HG03439 (cell line): Measurements from ENCODE around the gene SLC9A1.

Source experiments
- ATAC-seq: cut with Tn5 transposase; IDR thresholded peaks from one replicate; pipeline ENCODE4 v1.9.1; 2021; ENCODE audit warnings: mild to moderate bottlenecking, moderate library complexity; ENCODE audit not compliant: unreplicated experiment

The SLC9A1 gene

GRCh38 chr1:27152004-27152828, 2.7 kb downstream of the SLC9A1 start:
- no peak for ATAC-seq

GRCh38 chr1:27150641-27151040, 4.3 kb downstream of the SLC9A1 start:
- ATAC-seq: no peak

GRCh38 chr1:27150183-27150582, 4.7 kb downstream of the SLC9A1 start:
- ATAC-seq: no peak

- no peak for ATAC-seq
Measured at GRCh38 chr1:27149762-27150113, 5.2 kb downstream of the SLC9A1 start.

GRCh38 chr1:27149084-27149761, 5.7 kb downstream of the SLC9A1 start:
- no peak for ATAC-seq

GRCh38 chr1:27148591-27148990, 6.3 kb downstream of the SLC9A1 start:
- ATAC-seq: no peak

GRCh38 chr1:27147842-27148518, 6.9 kb downstream of the SLC9A1 start:
- no peak for ATAC-seq

GRCh38 chr1:27145934-27146354, 9.0 kb downstream of the SLC9A1 start:
- no peak for ATAC-seq

GRCh38 chr1:27144920-27145661, 9.8 kb downstream of the SLC9A1 start:
- ATAC-seq: no peak

GRCh38 chr1:27144049-27144748, 10.7 kb downstream of the SLC9A1 start:
- no peak for ATAC-seq

- ATAC-seq: no peak
Measured at GRCh38 chr1:27143401-27143800, 11.5 kb downstream of the SLC9A1 start.

- no peak for ATAC-seq
Measured at GRCh38 chr1:27142464-27142863, 12.5 kb downstream of the SLC9A1 start.

- ATAC-seq: no peak
Measured at GRCh38 chr1:27141266-27142003, 13.5 kb downstream of the SLC9A1 start.

GRCh38 chr1:27139980-27140379, 14.9 kb downstream of the SLC9A1 start:
- no peak for ATAC-seq

GRCh38 chr1:27138927-27139326, 16.0 kb downstream of the SLC9A1 start:
- ATAC-seq: no peak

- no peak for ATAC-seq
Measured at GRCh38 chr1:27138368-27138767, 16.6 kb downstream of the SLC9A1 start.

GRCh38 chr1:27137544-27138075, 17.3 kb downstream of the SLC9A1 start:
- no peak for ATAC-seq

- ATAC-seq: no peak
Measured at GRCh38 chr1:27136998-27137542, 17.9 kb downstream of the SLC9A1 start.

GRCh38 chr1:27136236-27136551, 18.7 kb downstream of the SLC9A1 start:
- ATAC-seq: no peak
